Chondrocyte (in vitro differentiated cells): ENCODE measurements around the gene SCML1. TPM values are rescaled to one million over a fixed set of nuclear protein-coding genes. Genes with fewer than 3 reads are reported as not detected.

ENCODE experiments used
- DNase-seq: peaks from one replicate; pipeline ENCODE4 v3.0.0; 2021; ENCODE audit warnings: mixed read lengths, low spot score
- H3K27ac Mint-ChIP-seq: one replicate; pipeline ENCODE4 v1.8.0; 2021; ENCODE audit warnings: mild to moderate bottlenecking, moderate library complexity, mixed read lengths; ENCODE audit not compliant: unreplicated experiment
- H3K27me3 Mint-ChIP-seq: 2 replicates; pipeline ENCODE4 v1.8.0; 2021; ENCODE audit warnings: low read depth, mixed read lengths
- H3K36me3 Mint-ChIP-seq: 2 replicates; pipeline ENCODE4 v1.8.0; 2021; ENCODE audit warnings: low read depth, mixed read lengths
- H3K4me1 Mint-ChIP-seq: 2 replicates; pipeline ENCODE4 v1.8.0; 2021; ENCODE audit warnings: low read depth, mild to moderate bottlenecking, mixed read lengths
- H3K4me3 Mint-ChIP-seq: one replicate; pipeline ENCODE4 v1.8.0; 2021; ENCODE audit warnings: mild to moderate bottlenecking, moderate library complexity, mixed read lengths; ENCODE audit not compliant: unreplicated experiment
- H3K9me3 Mint-ChIP-seq: 2 replicates; pipeline ENCODE4 v1.8.0; 2021; ENCODE audit warnings: low read depth, mixed read lengths
- CTCF ChIP-seq: fragments of 200-600 bp; sonication (generic); IDR thresholded peaks from 2 replicates; pipeline ENCODE4 v1.5.0; 2021; ENCODE audit warnings: antibody characterized with exemption, mild to moderate bottlenecking, moderate library complexity
- total RNA-seq: library from RNA; stranded (reverse); gene quantifications from 3 replicates; pipeline ENCODE4 v1.2.1, GENCODE V29; 2021

Gene SCML1
- total RNA-seq, 1 donor from 2014 or later, result 9.4 TPM

GRCh38 chrX:17801431-17801830, 64.1 kb downstream of the SCML1 start:
- H3K4me1 Mint-ChIP-seq, result no peaks in the 10 kb centered on the region
- no peak for TF ChIP-seq CTCF
- H3K36me3 Mint-ChIP-seq, result no peaks in the 10 kb centered on the region
- H3K4me3 Mint-ChIP-seq, result no peak overlapping the region
- no peaks in the 10 kb centered on the region for H3K27me3 Mint-ChIP-seq
- DNase-seq, result no peak
- peaks cover 2% of the 10 kb centered on the region for H3K9me3 Mint-ChIP-seq
- H3K27ac Mint-ChIP-seq, result no peak overlapping the region

GRCh38 chrX:17802756-17803155, 65.5 kb downstream of the SCML1 start:
- no peak for DNase-seq
- no peak overlapping the region for H3K4me3 Mint-ChIP-seq
- H3K4me1 Mint-ChIP-seq, result no peaks in the 10 kb centered on the region
- H3K27ac Mint-ChIP-seq, result no peak overlapping the region
- H3K36me3 Mint-ChIP-seq, result no peaks in the 10 kb centered on the region
- TF ChIP-seq CTCF, result no peak
- no peaks in the 10 kb centered on the region for H3K9me3 Mint-ChIP-seq
- no peaks in the 10 kb centered on the region for H3K27me3 Mint-ChIP-seq

GRCh38 chrX:17803449-17803848, 66.2 kb downstream of the SCML1 start:
- no peaks in the 10 kb centered on the region for H3K9me3 Mint-ChIP-seq
- TF ChIP-seq CTCF, result no peak

More at GRCh38 chrX:17803449-17803848, 66.2 kb downstream of the SCML1 start:
- no peak overlapping the region for H3K4me3 Mint-ChIP-seq
- no peaks in the 10 kb centered on the region for H3K4me1 Mint-ChIP-seq
- no peak for DNase-seq
- H3K36me3 Mint-ChIP-seq, result no peaks in the 10 kb centered on the region
- no peaks in the 10 kb centered on the region for H3K27me3 Mint-ChIP-seq
- no peak overlapping the region for H3K27ac Mint-ChIP-seq

Other genes with a start within 250 kb of the SCML1 start
- 0.85 to 0.97 TPM (median 0.87 TPM) in 3 replicates for gene RAI2, start 123.8 kb downstream of the SCML1 start, total RNA-seq